Natural killer cell (primary cell): ENCODE data around the gene UBAC2. TPM values are rescaled to one million over a fixed set of nuclear protein-coding genes. Genes with fewer than 3 reads are reported as not detected.

Experiments used
- ATAC-seq, 3 donors: fragments of 150-1000 bp in 2 of 3; fragments of 200-7000 bp in 1 of 3; cut with Tn5 transposase; 1 replicate in 1 of 3; 2 replicates in 2 of 3; pipeline ENCODE4 v1.10.0; 2021; ENCODE audit warnings: mild to moderate bottlenecking in 2 of 3, moderate library complexity in 2 of 3
- DNase-seq, 2 donors: peaks; one replicate each; pipeline versions ENCODE4 v3.0.0 to v3.0.0-alpha.2; 2013 to 2021; ENCODE audit warnings: mixed read lengths in 1 of 2
- H3K27ac ChIP-seq: one replicate; pipeline ENCODE4 v1.5.1; 2013; ENCODE audit warnings: mild to moderate bottlenecking, low read length
- H3K27me3 ChIP-seq: one replicate; pipeline ENCODE4 v1.6.1; 2013; ENCODE audit warnings: low read length; ENCODE audit not compliant: control insufficient read depth, insufficient read depth
- H3K36me3 ChIP-seq: one replicate; pipeline ENCODE4 v1.6.1; 2013; ENCODE audit warnings: low read length; ENCODE audit not compliant: control insufficient read depth, insufficient read depth
- H3K4me1 ChIP-seq: one replicate; pipeline ENCODE4 v1.6.1; 2013; ENCODE audit warnings: low read length; ENCODE audit not compliant: control insufficient read depth, insufficient read depth
- H3K4me3 ChIP-seq: one replicate; pipeline ENCODE4 v1.5.1; 2013; ENCODE audit warnings: low read length
- H3K9me3 ChIP-seq: one replicate; pipeline ENCODE4 v1.6.1; 2013; ENCODE audit warnings: low read length; ENCODE audit not compliant: control insufficient read depth, insufficient read depth
- H3K27ac Mint-ChIP-seq, 2 donors: one replicate each; pipeline ENCODE4 v1.8.0; 2022; ENCODE audit warnings: mild to moderate bottlenecking in 2 of 2, mixed read lengths in 2 of 2, moderate library complexity in 1 of 2
- H3K27me3 Mint-ChIP-seq, 2 donors: one replicate each; pipeline ENCODE4 v1.8.0; 2022; ENCODE audit warnings: low read depth in 2 of 2, mixed read lengths in 2 of 2
- H3K36me3 Mint-ChIP-seq: one replicate; pipeline ENCODE4 v1.8.0; 2022; ENCODE audit warnings: mixed read lengths
- H3K4me1 Mint-ChIP-seq, 2 donors: one replicate each; pipeline ENCODE4 v1.8.0; 2022; ENCODE audit warnings: mixed read lengths in 2 of 2
- H3K4me3 Mint-ChIP-seq: one replicate; pipeline ENCODE4 v1.8.0; 2022; ENCODE audit warnings: mild to moderate bottlenecking, moderate library complexity, mixed read lengths
- H3K9me3 Mint-ChIP-seq, 2 donors: one replicate each; pipeline ENCODE4 v1.8.0; 2022; ENCODE audit warnings: mixed read lengths in 2 of 2
- WGBS: methylation state at CpG from one replicate; pipeline ENCODE4 v1.1.7; 2013; ENCODE audit warnings: missing lambda C conversion rate; ENCODE audit not compliant: insufficient coverage; 5-methylcytosine and 5-hydroxymethylcytosine counted together
- intact Hi-C: fragments of 100-400 bp; cut with micrococcal nuclease; formaldehyde crosslinking; loops from one replicate; pipeline ENCODE4 v1.14.2; 2022
- total RNA-seq, 4 donors: library from RNA; stranded (reverse); fragments of 120-200 nt in 1 of 4; gene quantifications; one replicate each; pipeline versions ENCODE4 v1.2.3 to v1.2.4, GENCODE V29; 2013 to 2022
- TF ChIP-seq, protein P1 (sequence below): fragments of 200-600 bp; IDR thresholded peaks from one replicate; pipeline ENCODE4 v1.8.0; 2022; ENCODE audit warnings: antibody characterized with exemption

UBAC2 gene
- total RNA-seq, 3 donors from 2014 or later (not counting 1 experiment from before 2014, with no cell fraction given), result 50.6 to 59.1 (median 56.4) TPM

DNA sequence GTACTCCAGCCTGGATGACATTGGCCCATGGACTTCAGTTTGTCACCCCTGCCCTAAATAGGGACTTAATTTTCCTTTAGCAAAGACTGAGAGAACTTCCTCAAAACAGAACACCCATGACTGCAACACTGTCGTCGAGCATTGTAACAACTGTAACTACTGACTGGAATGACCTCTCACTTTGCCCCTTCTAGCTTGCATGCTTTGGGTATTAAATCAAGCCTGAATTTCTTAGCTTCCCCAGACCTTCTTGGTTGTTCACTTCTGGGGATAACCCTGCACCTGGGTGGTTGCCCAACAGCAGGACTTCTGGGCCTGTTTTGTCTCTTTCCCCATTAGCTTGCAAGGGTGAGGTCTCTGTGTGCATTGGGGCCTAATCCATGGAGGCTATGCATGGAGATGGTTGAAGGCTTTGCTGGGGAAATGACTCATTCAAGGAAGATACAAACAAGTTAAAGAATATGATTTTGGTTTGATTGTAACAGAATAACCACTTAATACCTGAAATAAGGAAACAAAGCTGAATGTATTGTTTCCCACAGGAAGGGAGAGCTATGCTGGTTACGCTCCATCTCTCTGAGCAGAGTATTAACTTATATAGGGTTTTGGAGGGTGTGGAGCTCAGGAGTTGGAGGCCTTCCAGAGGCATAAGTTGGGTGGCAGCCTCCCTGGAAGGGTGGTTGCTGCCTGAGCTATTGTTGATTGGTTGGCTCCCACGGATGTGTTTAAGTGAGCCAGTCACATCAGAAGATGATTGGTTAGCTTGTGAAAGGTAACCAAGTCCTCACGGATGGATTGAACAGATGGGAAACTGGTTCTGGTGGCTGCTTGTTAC lies 34.7 kb upstream of the UBAC2 start:
- no peak for ATAC-seq
- Histone ChIP-seq H3K4me3 (no peak overlapping the region), H3K27me3 (no peaks in the 10 kb centered on the region), H3K9me3 (no peaks in the 10 kb centered on the region), H3K36me3 (no peaks in the 10 kb centered on the region), H3K4me1 (no peaks in the 10 kb centered on the region), H3K27ac (no peak overlapping the region)
- no peaks in the 10 kb centered on the region for H3K36me3 Mint-ChIP-seq
- intact Hi-C loops, result no loop called here
- H3K27me3 Mint-ChIP-seq, result peaks cover 21 to 24% of the 10 kb centered on the region in 2 donors
- H3K27ac Mint-ChIP-seq, result no peak overlapping the region
- no peaks in the 10 kb centered on the region for H3K9me3 Mint-ChIP-seq
- 68% methylated on average over 5 of the region's 5 CpGs for WGBS
- DNase-seq, result no peak
- H3K4me3 Mint-ChIP-seq, result no peak overlapping the region
- TF ChIP-seq, protein P1, sequence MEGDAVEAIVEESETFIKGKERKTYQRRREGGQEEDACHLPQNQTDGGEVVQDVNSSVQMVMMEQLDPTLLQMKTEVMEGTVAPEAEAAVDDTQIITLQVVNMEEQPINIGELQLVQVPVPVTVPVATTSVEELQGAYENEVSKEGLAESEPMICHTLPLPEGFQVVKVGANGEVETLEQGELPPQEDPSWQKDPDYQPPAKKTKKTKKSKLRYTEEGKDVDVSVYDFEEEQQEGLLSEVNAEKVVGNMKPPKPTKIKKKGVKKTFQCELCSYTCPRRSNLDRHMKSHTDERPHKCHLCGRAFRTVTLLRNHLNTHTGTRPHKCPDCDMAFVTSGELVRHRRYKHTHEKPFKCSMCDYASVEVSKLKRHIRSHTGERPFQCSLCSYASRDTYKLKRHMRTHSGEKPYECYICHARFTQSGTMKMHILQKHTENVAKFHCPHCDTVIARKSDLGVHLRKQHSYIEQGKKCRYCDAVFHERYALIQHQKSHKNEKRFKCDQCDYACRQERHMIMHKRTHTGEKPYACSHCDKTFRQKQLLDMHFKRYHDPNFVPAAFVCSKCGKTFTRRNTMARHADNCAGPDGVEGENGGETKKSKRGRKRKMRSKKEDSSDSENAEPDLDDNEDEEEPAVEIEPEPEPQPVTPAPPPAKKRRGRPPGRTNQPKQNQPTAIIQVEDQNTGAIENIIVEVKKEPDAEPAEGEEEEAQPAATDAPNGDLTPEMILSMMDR, result no peak
- no peaks in the 10 kb centered on the region for H3K4me1 Mint-ChIP-seq

DNA sequence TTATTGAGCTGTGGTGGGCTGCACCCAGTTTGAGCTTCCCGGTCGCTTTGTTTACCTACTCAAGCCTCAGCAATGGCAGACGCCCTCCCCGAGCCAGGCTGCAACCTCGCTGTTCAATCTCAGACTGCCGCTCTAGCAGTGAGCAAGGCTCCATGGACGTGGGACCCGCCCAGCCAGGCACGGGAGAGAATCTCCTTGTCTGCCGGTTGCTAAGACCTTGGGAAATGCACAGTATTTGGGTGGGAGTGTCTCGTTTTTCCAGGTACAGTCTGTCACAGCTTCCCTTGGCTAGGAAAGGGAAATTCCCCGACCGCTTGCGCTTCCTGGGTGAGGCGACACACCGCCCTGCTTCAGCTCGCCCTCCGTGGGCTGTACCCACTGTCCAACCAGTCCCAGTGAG lies 27.7 kb upstream of the UBAC2 start:
- no peak for ATAC-seq
- Histone ChIP-seq H3K27ac (no peak overlapping the region), H3K4me3 (no peak overlapping the region), H3K36me3 (no peaks in the 10 kb centered on the region), H3K27me3 (peaks cover 3% of the 10 kb centered on the region), H3K4me1 (peaks cover 13% of the 10 kb centered on the region), H3K9me3 (no peaks in the 10 kb centered on the region)
- H3K27ac Mint-ChIP-seq, result no peak overlapping the region
- H3K27me3 Mint-ChIP-seq, result peaks cover 29 to 38% of the 10 kb centered on the region in 2 donors
- intact Hi-C loops, result loop anchor here (10.0 kb wide), 1 partner anchor 182 kb away; no protein-coding TSS in a partner anchor
- DNase-seq, result no peak
- H3K4me3 Mint-ChIP-seq, result no peak overlapping the region
- H3K9me3 Mint-ChIP-seq, result no peaks in the 10 kb centered on the region
- 90% methylated on average over 18 of the region's 18 CpGs for WGBS
- TF ChIP-seq, protein P1, result no peak
- H3K4me1 Mint-ChIP-seq, result peaks cover 6 to 7% of the 10 kb centered on the region in 2 donors
- H3K36me3 Mint-ChIP-seq, result no peaks in the 10 kb centered on the region

DNA sequence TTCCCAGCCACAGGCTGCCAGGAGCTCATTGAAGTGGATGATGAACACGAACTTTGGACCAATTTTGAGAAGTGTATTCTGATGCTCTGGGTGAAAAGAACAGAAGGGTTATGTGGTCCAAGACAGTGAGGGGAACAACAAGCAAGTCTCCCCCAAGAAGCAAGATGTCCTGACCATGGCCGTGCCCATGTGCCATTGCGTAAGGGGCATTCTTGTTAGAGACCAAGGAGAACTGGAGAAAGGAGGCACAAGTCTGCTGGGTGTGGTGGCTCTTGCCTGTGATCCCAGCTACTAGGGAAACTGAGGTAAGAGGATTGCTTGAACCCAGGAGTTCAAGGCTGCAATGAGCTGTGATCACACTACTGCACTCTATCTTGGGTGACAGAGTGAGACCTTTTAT lies 27.0 kb upstream of the UBAC2 start:
- no peak overlapping the region for H3K4me3 Mint-ChIP-seq
- H3K27ac ChIP-seq, result no peak overlapping the region
- no peak overlapping the region for H3K27ac Mint-ChIP-seq
- WGBS, result 92% methylated on average over 3 of the region's 3 CpGs
- H3K27me3 Mint-ChIP-seq, result peaks cover 31 to 45% of the 10 kb centered on the region in 2 donors
- peaks cover 3% of the 10 kb centered on the region for H3K27me3 ChIP-seq
- no peak overlapping the region for H3K4me3 ChIP-seq
- H3K4me1 ChIP-seq, result peaks cover 17% of the 10 kb centered on the region
- TF ChIP-seq, protein P1, result no peak
- H3K4me1 Mint-ChIP-seq, result peaks cover 6 to 7% of the 10 kb centered on the region in 2 donors
- H3K36me3 ChIP-seq, result no peaks in the 10 kb centered on the region
- H3K9me3 Mint-ChIP-seq, result no peaks in the 10 kb centered on the region
- H3K36me3 Mint-ChIP-seq, result no peaks in the 10 kb centered on the region
- DNase-seq, result no peak
- no peaks in the 10 kb centered on the region for H3K9me3 ChIP-seq
- intact Hi-C loops, result loop anchor here (10.0 kb wide), 1 partner anchor 181 kb away; no protein-coding TSS in a partner anchor
- ATAC-seq, result no peak
